OCI-LY3 (cell line): ENCODE data around the gene BEST4.

Experiments
- H2AFZ ChIP-seq: fragments of 200-600, 300-600 bp; shearing (Covaris generic); 2 replicates; pipeline ENCODE4 v1.6.0; 2014; ENCODE audit warnings: antibody characterized with exemption, low read depth, low read length
- H3K27ac ChIP-seq: fragments of 200-600, 300-600 bp; sonication (generic); 2 replicates; pipeline ENCODE4 v1.5.1; 2014; ENCODE audit warnings: mild to moderate bottlenecking, low read length, moderate library complexity, mixed read lengths
- H3K27me3 ChIP-seq: fragments of 200-600, 300-600 bp; sonication (generic); 2 replicates; pipeline ENCODE4 v1.6.1; 2014; ENCODE audit warnings: low read depth, low read length, mixed read lengths
- H3K36me3 ChIP-seq: fragments of 200-600, 300-600 bp; sonication (generic); replicated peaks from 2 replicates; pipeline ENCODE3; 2014; ENCODE audit warnings: low read depth, low read length, mixed read lengths
- H3K4me1 ChIP-seq: fragments of 300-600, 200-600 bp; sonication (generic); 2 replicates; pipeline ENCODE4 v1.6.1; 2014; ENCODE audit warnings: low read length, mixed read lengths
- H3K4me2 ChIP-seq: fragments of 200-600, 300-600 bp; sonication (generic); 2 replicates; pipeline ENCODE4 v1.6.1; 2014; ENCODE audit warnings: low read length, mixed read lengths
- H3K4me3 ChIP-seq: fragments of 300-600, 200-600 bp; sonication (generic); 2 replicates; pipeline ENCODE4 v1.5.1; 2014; ENCODE audit warnings: antibody characterized with exemption, mild to moderate bottlenecking, low read length, moderate library complexity
- H3K79me2 ChIP-seq: fragments of 300-600, 200-600 bp; shearing (Covaris generic); 2 replicates; pipeline ENCODE4 v1.6.1; 2014; ENCODE audit warnings: mild to moderate bottlenecking, low read length, mixed read lengths
- H3K9ac ChIP-seq: fragments of 300-600, 200-600 bp; shearing (Covaris generic); 2 replicates; pipeline ENCODE4 v1.6.0; 2014; ENCODE audit warnings: mild to moderate bottlenecking, low read length, moderate library complexity
- H3K9me3 ChIP-seq: fragments of 200-600, 300-600 bp; shearing (Covaris generic); 2 replicates; pipeline ENCODE4 v1.6.1; 2014; ENCODE audit warnings: low read length, mixed read lengths; ENCODE audit not compliant: insufficient read depth
- H4K20me1 ChIP-seq: fragments of 200-600, 300-600 bp; sonication (generic); 2 replicates; pipeline ENCODE4 v1.6.1; 2016; ENCODE audit warnings: low read length, mixed read lengths; ENCODE audit not compliant: insufficient read depth
- CTCF ChIP-seq: fragments of 200-600, 300-600 bp; sonication (generic); IDR thresholded peaks from 2 replicates; pipeline ENCODE4 v1.5.1; 2014; ENCODE audit warnings: antibody characterized with exemption, low read length, low read depth
- EZH2phosphoT487 ChIP-seq: fragments of 200-600 bp; shearing (Covaris generic); IDR thresholded peaks from 2 replicates; pipeline ENCODE4 v1.6.1; 2018; ENCODE audit warnings: antibody characterized with exemption, mixed run types, low read depth

Gene BEST4

GRCh38 chr1:44792736-44793502, 4.9 kb upstream of the BEST4 start:
- Histone ChIP-seq H4K20me1 (no peaks in the 10 kb centered on the region), H3K36me3 (no peaks in the 10 kb centered on the region), H3K9ac (no peak overlapping the region), H3K4me1 (no peaks in the 10 kb centered on the region), H3K27me3 (no peaks in the 10 kb centered on the region), H2AFZ (0 out of 2 replicates have a peak overlapping the region, but pooled peaks have one; percentile 46), H3K27ac (no peak overlapping the region), H3K79me2 (no peaks in the 10 kb centered on the region), H3K4me2 (no peak overlapping the region), H3K4me3 (no peak overlapping the region), H3K9me3 (no peaks in the 10 kb centered on the region)
- TF ChIP-seq CTCF: no peak
- TF ChIP-seq EZH2phosphoT487: no peak

- no peak overlapping the region for H3K27ac ChIP-seq
- no peaks in the 10 kb centered on the region for H3K36me3 ChIP-seq
- no peak for TF ChIP-seq EZH2phosphoT487
- no peak for TF ChIP-seq CTCF
- H3K27me3 ChIP-seq: no peaks in the 10 kb centered on the region
- H3K9ac ChIP-seq: no peak overlapping the region
- H3K79me2 ChIP-seq: no peaks in the 10 kb centered on the region
- no peak overlapping the region for H3K4me2 ChIP-seq
- no peaks in the 10 kb centered on the region for H4K20me1 ChIP-seq
- H3K4me3 ChIP-seq: no peak overlapping the region
- H2AFZ ChIP-seq: no peak overlapping the region
- H3K4me1 ChIP-seq: peaks cover 5% of the 10 kb centered on the region
- no peaks in the 10 kb centered on the region for H3K9me3 ChIP-seq
Measured at GRCh38 chr1:44790968-44791801, 3.2 kb upstream of the BEST4 start.

- peaks cover 27% of the 10 kb centered on the region for H3K4me1 ChIP-seq
- H3K36me3 ChIP-seq: no peaks in the 10 kb centered on the region
- no peaks in the 10 kb centered on the region for H4K20me1 ChIP-seq
- H3K27me3 ChIP-seq: no peaks in the 10 kb centered on the region
- no peak for TF ChIP-seq EZH2phosphoT487
- TF ChIP-seq CTCF: no peak
- no peak overlapping the region for H2AFZ ChIP-seq
- no peak overlapping the region for H3K4me3 ChIP-seq
- H3K9ac ChIP-seq: no peak overlapping the region
- H3K27ac ChIP-seq: no peak overlapping the region
- no peaks in the 10 kb centered on the region for H3K9me3 ChIP-seq
- H3K4me2 ChIP-seq: no peak overlapping the region
- H3K79me2 ChIP-seq: no peaks in the 10 kb centered on the region
Measured at GRCh38 chr1:44787506-44787905, 464 bp downstream of the BEST4 start.

GRCh38 chr1:44786841-44787426, 1.0 kb downstream of the BEST4 start:
- Histone ChIP-seq H3K9me3 (no peaks in the 10 kb centered on the region), H3K4me1 (peaks cover 27% of the 10 kb centered on the region), H4K20me1 (no peaks in the 10 kb centered on the region), H2AFZ (peak overlapping the region; percentile 72), H3K36me3 (peaks cover 2% of the 10 kb centered on the region), H3K27ac (no peak overlapping the region), H3K4me3 (peak overlapping the region; percentile 84), H3K4me2 (peak overlapping the region; percentile 88), H3K27me3 (no peaks in the 10 kb centered on the region), H3K9ac (peak overlapping the region; percentile 73), H3K79me2 (no peaks in the 10 kb centered on the region)
- TF ChIP-seq CTCF (no peak), EZH2phosphoT487 (no peak)
